ENCODE data around the gene RAB44.

RAB44 gene

DNA sequence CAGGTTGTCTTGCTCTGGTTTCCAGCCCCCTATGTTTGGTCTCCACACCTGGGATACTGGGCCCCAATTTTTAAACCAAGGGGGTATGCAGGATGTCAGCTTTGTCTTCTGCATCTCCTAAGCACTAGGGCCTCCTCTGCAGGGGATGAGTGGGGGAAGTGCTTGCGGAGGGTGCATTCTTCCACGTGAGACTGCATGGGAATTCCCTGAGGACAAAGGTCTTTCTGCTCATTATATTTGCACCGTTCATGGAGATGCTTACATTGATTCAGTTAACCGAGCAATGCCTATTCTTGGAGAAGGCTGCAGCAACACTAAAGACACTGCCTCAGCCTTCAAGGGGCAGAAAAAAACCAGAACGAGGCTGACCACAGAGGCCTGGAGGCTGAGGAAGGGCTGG is 45.4 kb downstream of the RAB44 start:
- FAIRE-seq (no peak), DNase-seq (ENCODE audit: insufficient read length, low spot score) (no peak)
- TF ChIP-seq, protein P1, sequence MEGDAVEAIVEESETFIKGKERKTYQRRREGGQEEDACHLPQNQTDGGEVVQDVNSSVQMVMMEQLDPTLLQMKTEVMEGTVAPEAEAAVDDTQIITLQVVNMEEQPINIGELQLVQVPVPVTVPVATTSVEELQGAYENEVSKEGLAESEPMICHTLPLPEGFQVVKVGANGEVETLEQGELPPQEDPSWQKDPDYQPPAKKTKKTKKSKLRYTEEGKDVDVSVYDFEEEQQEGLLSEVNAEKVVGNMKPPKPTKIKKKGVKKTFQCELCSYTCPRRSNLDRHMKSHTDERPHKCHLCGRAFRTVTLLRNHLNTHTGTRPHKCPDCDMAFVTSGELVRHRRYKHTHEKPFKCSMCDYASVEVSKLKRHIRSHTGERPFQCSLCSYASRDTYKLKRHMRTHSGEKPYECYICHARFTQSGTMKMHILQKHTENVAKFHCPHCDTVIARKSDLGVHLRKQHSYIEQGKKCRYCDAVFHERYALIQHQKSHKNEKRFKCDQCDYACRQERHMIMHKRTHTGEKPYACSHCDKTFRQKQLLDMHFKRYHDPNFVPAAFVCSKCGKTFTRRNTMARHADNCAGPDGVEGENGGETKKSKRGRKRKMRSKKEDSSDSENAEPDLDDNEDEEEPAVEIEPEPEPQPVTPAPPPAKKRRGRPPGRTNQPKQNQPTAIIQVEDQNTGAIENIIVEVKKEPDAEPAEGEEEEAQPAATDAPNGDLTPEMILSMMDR (IDR thresholded peaks at IDR 0.05; ENCODE audit: insufficient read depth, missing control alignments), result no peak

DNA sequence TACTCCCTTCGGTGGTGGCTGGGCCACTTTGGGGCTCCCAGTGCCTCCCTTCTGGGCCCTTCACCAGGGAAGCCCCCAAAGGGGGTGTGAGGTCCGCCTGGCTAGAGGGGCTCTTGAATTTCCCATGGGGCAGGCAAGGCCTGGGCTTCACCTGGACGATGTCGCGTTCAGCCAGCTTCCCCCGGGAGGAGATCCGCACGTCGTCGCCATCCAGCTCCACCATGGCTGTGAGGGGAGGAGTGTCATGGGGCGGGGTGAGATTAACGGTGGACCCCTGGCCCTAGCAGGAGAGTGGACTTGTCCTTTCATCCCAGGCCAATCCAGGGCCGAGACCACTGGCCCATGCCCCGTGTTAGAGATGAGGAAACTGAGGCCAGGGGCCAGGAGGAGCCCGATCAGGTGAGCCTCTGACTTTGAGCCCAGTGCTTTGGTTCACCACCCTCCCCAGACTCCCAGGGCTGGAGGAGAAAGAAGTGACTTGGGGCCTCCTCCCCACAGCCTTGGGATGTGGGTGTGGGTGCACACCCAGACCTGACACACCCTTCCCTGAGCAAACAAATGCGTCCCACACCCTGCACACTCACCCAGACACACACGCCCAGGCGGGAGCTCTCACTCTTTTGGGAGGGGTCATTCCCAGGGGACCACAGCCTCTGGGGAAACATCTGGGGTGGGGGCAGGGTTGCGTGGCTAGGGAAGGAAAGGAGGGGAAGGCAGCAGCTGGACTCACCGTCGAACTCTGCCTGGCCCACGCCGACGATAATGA is 46.1 kb downstream of the RAB44 start:
- DNase-seq (ENCODE audit: insufficient read length, low spot score), result no peak

DNA sequence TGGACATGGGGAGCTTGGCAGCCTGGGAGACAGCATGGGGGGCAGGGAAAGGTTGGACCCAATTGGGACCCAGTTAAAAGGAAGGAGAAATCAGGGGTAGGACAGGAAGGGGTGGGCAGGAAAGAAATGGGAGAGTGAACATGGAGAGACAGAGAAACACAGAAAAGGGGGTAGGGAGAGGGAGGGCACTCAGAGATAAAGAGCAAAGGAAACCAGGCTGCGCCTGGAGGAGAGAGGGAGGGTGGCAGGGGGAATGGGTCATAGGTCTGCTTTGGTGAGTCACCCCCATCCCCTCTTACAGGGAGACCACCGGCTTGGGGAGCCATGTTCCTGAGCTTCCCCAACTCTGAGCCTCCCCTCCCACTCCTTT is 46.7 kb downstream of the RAB44 start:
- FAIRE-seq, result no peak
- DNase-seq (ENCODE audit: insufficient read length, low spot score), result no peak
- TF ChIP-seq, protein P1 (IDR thresholded peaks at IDR 0.05; ENCODE audit: insufficient read depth, missing control alignments), result no peak

More for the DNA sequence above, 46.1 kb downstream of the RAB44 start:
- FAIRE-seq, result no peak
- TF ChIP-seq, protein P1 (IDR thresholded peaks at IDR 0.05; ENCODE audit: insufficient read depth, missing control alignments), result no peak

DNA sequence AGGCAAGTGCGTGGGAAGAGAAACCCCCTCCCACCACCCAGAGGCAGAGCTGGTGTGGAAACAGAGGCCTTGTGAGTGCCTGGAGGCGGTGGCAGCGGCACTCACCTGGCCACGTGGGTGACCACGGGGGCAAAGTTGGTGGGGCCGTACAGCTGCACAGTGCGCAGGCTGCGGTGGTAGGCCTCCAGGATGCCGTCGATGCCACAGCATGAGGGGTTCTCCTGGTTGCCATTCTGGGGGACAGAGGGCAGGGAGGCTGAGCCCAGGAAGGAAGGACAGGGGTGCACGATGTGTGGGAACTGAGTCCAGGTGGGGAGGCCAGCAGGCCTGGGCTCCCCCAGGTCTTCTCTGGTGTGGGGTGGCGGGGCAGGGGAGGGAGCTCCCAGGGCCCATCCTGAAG is 47.7 kb downstream of the RAB44 start:
- FAIRE-seq, result no peak

DNA sequence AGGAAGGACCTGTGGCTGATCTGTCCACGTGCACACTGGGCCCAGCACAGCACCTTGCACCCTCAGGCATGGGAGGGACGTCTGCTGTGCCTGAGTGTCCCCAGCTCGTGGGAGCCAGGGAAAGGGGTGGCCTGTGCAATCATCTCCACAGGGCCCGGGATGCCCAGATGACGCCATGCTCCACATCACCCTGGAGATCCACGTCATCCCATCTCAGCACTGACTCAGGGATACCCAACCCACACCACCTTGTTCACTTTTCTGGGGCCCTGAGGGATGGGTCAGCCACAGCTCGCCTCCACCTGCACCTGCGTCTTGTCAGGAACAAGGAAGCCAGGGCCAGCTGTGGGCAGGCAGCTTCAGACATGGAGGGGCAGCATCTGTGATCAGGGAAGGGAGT is 48.2 kb downstream of the RAB44 start:
- DNase-seq (ENCODE audit: insufficient read length, low spot score), result no peak
- no peak for FAIRE-seq
- TF ChIP-seq, protein P1 (IDR thresholded peaks at IDR 0.05; ENCODE audit: insufficient read depth, missing control alignments), result no peak

More for the DNA sequence above, 47.7 kb downstream of the RAB44 start:
- no peak for DNase-seq (ENCODE audit: insufficient read length, low spot score)
- TF ChIP-seq, protein P1 (IDR thresholded peaks at IDR 0.05; ENCODE audit: insufficient read depth, missing control alignments), result no peak

DNA sequence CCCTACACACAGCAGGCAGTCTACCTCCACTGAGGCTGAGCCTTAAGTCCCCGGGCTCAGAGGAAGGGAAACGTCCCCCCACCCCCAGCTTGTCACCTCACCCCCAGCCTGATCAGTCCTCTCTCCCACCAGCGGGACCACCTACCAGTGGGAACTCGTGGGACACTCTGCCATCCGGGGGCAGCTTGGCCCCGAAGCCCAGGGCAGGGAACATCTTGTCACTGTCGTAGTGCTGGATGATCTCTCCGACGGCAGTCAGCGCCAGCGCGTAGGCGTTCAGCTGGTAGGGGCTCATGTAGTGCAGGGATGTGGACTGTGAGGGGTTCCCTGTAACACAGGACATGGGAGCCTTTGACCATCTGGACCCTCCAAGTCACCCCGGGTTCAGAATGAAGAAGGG is 48.6 kb downstream of the RAB44 start:
- FAIRE-seq (no peak), DNase-seq (ENCODE audit: insufficient read length, low spot score) (no peak)
- TF ChIP-seq, protein P1 (IDR thresholded peaks at IDR 0.05; ENCODE audit: insufficient read depth, missing control alignments), result no peak

DNA sequence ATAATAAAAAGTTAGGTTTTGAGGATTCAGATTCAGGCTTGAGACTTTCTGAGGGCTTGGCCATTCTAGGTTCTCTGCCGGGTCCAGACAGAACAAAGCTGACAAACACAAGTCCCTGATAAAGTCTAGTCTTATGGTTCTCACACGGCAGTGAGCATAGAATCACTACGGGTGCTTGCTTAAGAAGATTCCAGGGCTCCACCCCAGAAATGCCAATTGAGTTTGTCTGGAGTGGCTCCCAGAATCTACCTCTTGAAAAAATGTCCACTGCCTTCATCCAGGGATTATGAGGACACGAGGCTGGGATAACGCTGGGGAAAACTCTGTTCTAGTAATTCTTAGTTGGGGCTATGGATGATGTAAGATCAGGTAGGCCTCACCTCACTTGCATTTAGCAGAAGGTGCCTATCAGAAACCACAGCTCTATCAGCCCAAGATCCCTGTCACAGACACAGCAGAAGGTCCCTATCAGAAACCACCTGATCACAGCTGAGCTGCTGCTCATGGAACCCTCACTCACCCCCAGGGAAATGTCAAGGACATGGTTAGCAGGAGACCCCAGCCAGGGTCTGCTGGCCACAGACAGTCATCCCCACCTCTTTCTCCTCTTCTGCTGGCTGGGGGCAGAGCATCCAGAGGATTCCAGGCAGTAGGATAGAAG is 52.3 kb downstream of the RAB44 start:
- DNase-seq (ENCODE audit: insufficient read length, low spot score) (no peak), FAIRE-seq (no peak)
- TF ChIP-seq, protein P1 (IDR thresholded peaks at IDR 0.05; ENCODE audit: insufficient read depth, missing control alignments), result no peak
